IMR-90 (cell line): Measurements from ENCODE around the gene KLF11. TPM values are rescaled to one million over a fixed set of nuclear protein-coding genes. Genes with fewer than 3 reads are reported as not detected.

Experiments used
- ATAC-seq: fragments of 200-7000 bp; cut with Tn5 transposase; 2 replicates; pipeline ENCODE4 v1.9.1; 2020; ENCODE audit warnings: low read depth, mild to moderate bottlenecking, moderate library complexity
- BruUV-seq: library from RNA; stranded (reverse); fragments of 400-500 nt; replicated peaks from 2 replicates; lab custom pipeline; 2021; lab: Mats Ljungman, UMichigan
- CTCF ChIA-PET: fragments of 300-600 bp; formaldehyde crosslinking; extraction: SDS; loops from one replicate; lab custom pipeline; 2021; ENCODE audit warnings: antibody characterized with exemption; lab: Yijun Ruan, JAX
- POLR2A ChIA-PET: fragments of 300-600 bp; sonication (Branson Sonifier 250); formaldehyde crosslinking; loops from one replicate; lab custom pipeline; 2022; ENCODE audit warnings: antibody characterized with exemption; ENCODE audit not compliant: unreplicated experiment; lab: Charles Lee
- DNase-seq: peaks from one replicate; pipeline ENCODE4 v3.0.0; 2013
- H2AFZ ChIP-seq: replicated peaks from 2 replicates; pipeline ENCODE3; 2013; ENCODE audit warnings: low read length, mild to moderate bottlenecking; ENCODE audit not compliant: poor library complexity
- H2AK5ac ChIP-seq: 2 replicates; pipeline ENCODE4 v1.6.1; 2013; ENCODE audit warnings: low read depth, low read length, inconsistent platforms
- H2AK9ac ChIP-seq: replicated peaks from 2 replicates; pipeline ENCODE3; 2013; ENCODE audit warnings: mild to moderate bottlenecking, low read depth, low read length, moderate library complexity; ENCODE audit not compliant: poor library complexity
- H2BK120ac ChIP-seq: 2 replicates; pipeline ENCODE4 v1.6.1; 2013; ENCODE audit warnings: low read depth, low read length, inconsistent platforms
- H2BK15ac ChIP-seq: 3 replicates; pipeline ENCODE4 v1.6.1; 2013; ENCODE audit warnings: low read depth, low read length, inconsistent platforms
- H2BK20ac ChIP-seq: 2 replicates; pipeline ENCODE4 v1.6.1; 2013; ENCODE audit warnings: low read depth, mild to moderate bottlenecking, inconsistent platforms, low read length, moderate library complexity
- H2BK5ac ChIP-seq: 2 replicates; pipeline ENCODE4 v1.6.1; 2013; ENCODE audit warnings: mild to moderate bottlenecking, low read depth, low read length, inconsistent platforms; ENCODE audit not compliant: poor library complexity, severe bottlenecking
- H3K14ac ChIP-seq: replicated peaks from 2 replicates; pipeline ENCODE4 v1.6.1; 2013; ENCODE audit warnings: low read depth, low read length, inconsistent platforms
- H3K18ac ChIP-seq: 2 replicates; pipeline ENCODE4 v1.6.1; 2013; ENCODE audit warnings: low read depth, low read length, control low read depth
- H3K23ac ChIP-seq: 2 replicates; pipeline ENCODE4 v1.6.1; 2013; ENCODE audit warnings: low read depth, low read length, inconsistent platforms
- H3K27ac ChIP-seq: 2 replicates; pipeline ENCODE4 v1.5.1; 2013; ENCODE audit warnings: mild to moderate bottlenecking, control low read depth, low read length; ENCODE audit not compliant: insufficient read depth
- H3K27me3 ChIP-seq: 2 replicates; pipeline ENCODE4 v1.6.1; 2013; ENCODE audit warnings: low read length; ENCODE audit not compliant: control insufficient read depth, insufficient read depth
- H3K36me3 ChIP-seq: 2 replicates; pipeline ENCODE4 v1.6.1; 2013; ENCODE audit warnings: low read length, mixed read lengths; ENCODE audit not compliant: control insufficient read depth, insufficient read depth
- H3K4ac ChIP-seq: 2 replicates; pipeline ENCODE4 v1.6.1; 2013; ENCODE audit warnings: low read depth, low read length, inconsistent platforms
- H3K4me1 ChIP-seq: 2 replicates; pipeline ENCODE4 v1.6.1; 2013; ENCODE audit warnings: low read length, mixed read lengths; ENCODE audit not compliant: control insufficient read depth, insufficient read depth
- H3K4me2 ChIP-seq: 2 replicates; pipeline ENCODE4 v1.6.1; 2013; ENCODE audit warnings: low read depth, mild to moderate bottlenecking, control low read depth, low read length, moderate library complexity
- H3K4me3 ChIP-seq: 2 replicates; pipeline ENCODE4 v1.5.1; 2013; ENCODE audit warnings: low read depth, mild to moderate bottlenecking, control low read depth, low read length, moderate library complexity; ENCODE audit not compliant: insufficient read depth
- H3K56ac ChIP-seq: 2 replicates; pipeline ENCODE4 v1.6.1; 2013; ENCODE audit warnings: low read length, inconsistent platforms; ENCODE audit not compliant: insufficient read depth; ENCODE audit errors: extremely low read depth
- H3K79me1 ChIP-seq, 2 experiments: 2 replicates each; pipeline ENCODE4 v1.6.1; 2013; ENCODE audit warnings: low read length in 2 of 2, inconsistent platforms in 1 of 2, low read depth in 1 of 2
- H3K9ac ChIP-seq: 2 replicates; pipeline ENCODE4 v1.6.1; 2013; ENCODE audit warnings: low read depth, low read length, control low read depth
- H3K9me1 ChIP-seq: 2 replicates; pipeline ENCODE4 v1.6.1; 2013; ENCODE audit warnings: low read length, inconsistent platforms; ENCODE audit not compliant: insufficient read depth
- H3K9me3 ChIP-seq: 2 replicates; pipeline ENCODE4 v1.6.1; 2013; ENCODE audit warnings: low read length; ENCODE audit not compliant: control insufficient read depth, insufficient read depth
- H4K20me1 ChIP-seq: 2 replicates; pipeline ENCODE4 v1.6.1; 2013; ENCODE audit warnings: low read length, inconsistent platforms; ENCODE audit not compliant: insufficient read depth
- H4K5ac ChIP-seq: 2 replicates; pipeline ENCODE4 v1.6.1; 2013; ENCODE audit warnings: mild to moderate bottlenecking, low read depth, low read length, control low read depth
- H4K8ac ChIP-seq, 2 experiments: 2 replicates each; pipeline ENCODE4 v1.6.1; 2013; ENCODE audit warnings: low read depth in 2 of 2, low read length in 2 of 2, control low read depth in 1 of 2, inconsistent platforms in 1 of 2
- H4K91ac ChIP-seq: 2 replicates; pipeline ENCODE4 v1.6.1; 2013; ENCODE audit warnings: low read depth, low read length, inconsistent platforms; ENCODE audit not compliant: insufficient read depth
- BHLHE40 ChIP-seq: fragments of 150-350 bp; IDR thresholded peaks from 2 replicates; pipeline ENCODE4 v1.6.1; 2016; ENCODE audit warnings: mild to moderate bottlenecking, low read depth, low read length
- CEBPB ChIP-seq: IDR thresholded peaks from 2 replicates; pipeline ENCODE4 v1.6.1; 2012; ENCODE audit warnings: low read depth, low read length, improper control_type of control experiment
- CHD1 ChIP-seq: IDR thresholded peaks from 2 replicates; pipeline ENCODE4 v1.6.1; 2012; ENCODE audit warnings: low read depth, low read length, improper control_type of control experiment
- CTCF ChIP-seq: conservative IDR thresholded peaks from 2 replicates; pipeline ENCODE4 v1.5.1; 2012; ENCODE audit warnings: mild to moderate bottlenecking, low read depth, low read length, improper control_type of control experiment
- FOS ChIP-seq: fragments of 150-350 bp; IDR thresholded peaks from 2 replicates; pipeline ENCODE4 v1.6.1; 2016; ENCODE audit warnings: low read depth, low read length
- MAFK ChIP-seq: IDR thresholded peaks from 2 replicates; pipeline ENCODE4 v1.6.1; 2012; ENCODE audit warnings: low read depth, low read length, improper control_type of control experiment
- MXI1 ChIP-seq: IDR thresholded peaks from 2 replicates; pipeline ENCODE4 v1.6.1; 2012; ENCODE audit warnings: low read depth, mild to moderate bottlenecking, low read length, moderate library complexity, borderline replicate concordance
- POLR2A ChIP-seq: IDR thresholded peaks from 2 replicates; pipeline ENCODE4 v1.6.1; 2012; ENCODE audit warnings: mild to moderate bottlenecking, low read depth, low read length
- RAD21 ChIP-seq: IDR thresholded peaks from 2 replicates; pipeline ENCODE4 v1.6.1; 2012; ENCODE audit warnings: low read length, improper control_type of control experiment
- RCOR1 ChIP-seq: IDR thresholded peaks from 2 replicates; pipeline ENCODE4 v1.6.1; 2012; ENCODE audit warnings: mild to moderate bottlenecking, low read length, improper control_type of control experiment; ENCODE audit not compliant: insufficient replicate concordance
- RFX5 ChIP-seq: IDR thresholded peaks from 2 replicates; pipeline ENCODE4 v1.8.0; 2012; ENCODE audit warnings: low read depth, mild to moderate bottlenecking, low read length, moderate library complexity
- USF2 ChIP-seq: fragments of 150-350 bp; IDR thresholded peaks from 2 replicates; pipeline ENCODE4 v1.6.1; 2017; ENCODE audit warnings: mild to moderate bottlenecking, antibody characterized with exemption, low read length, low read depth
- WGBS, 2 experiments: methylation state at CpG; one replicate each; pipeline versions ENCODE4 v1.1.5 to v1.1.7; 2013; ENCODE audit warnings: missing lambda C conversion rate in 2 of 2; ENCODE audit not compliant: insufficient read length in 1 of 2; ENCODE audit errors: extremely low coverage in 2 of 2; 5-methylcytosine and 5-hydroxymethylcytosine counted together
- dilution Hi-C: fragments of 300-500 bp; cut with HindIII; formaldehyde crosslinking; loops from one replicate; pipeline ENCODE4 v1.14.3; 2018; ENCODE audit warnings: low sequenced_read_pairs; ENCODE audit not compliant: unreplicated experiment
- in situ Hi-C: fragments of 300-500 bp; cut with MboI; formaldehyde crosslinking; loops from 3 replicates; pipeline ENCODE4 v1.14.3; 2019; ENCODE audit warnings: low sequenced_read_pairs, inconsistent platforms, mixed read lengths
- intact Hi-C: fragments of 100-400 bp; cut with micrococcal nuclease; formaldehyde crosslinking; loops from 2 replicates; pipeline ENCODE4 v1.10.0; 2022
- polyA plus RNA-seq, 3 experiments: library from polyadenylated mRNA; depleted of rRNA; stranded (reverse); fragments of >200 nt; gene quantifications; 2 replicates each; pipeline ENCODE4 v1.2.3, GENCODE V29; 2012; ENCODE audit warnings: low replicate concordance in 1 of 3
- total RNA-seq: library from RNA; depleted of rRNA; stranded (reverse); fragments of >200 nt; gene quantifications from 2 replicates; pipeline ENCODE4 v1.2.3, GENCODE V29; 2012

The KLF11 gene
- total and polyA plus RNA-seq, 2 of the 4 experiments (the other 2 are of a cell fraction): 2.0 to 2.4 TPM

- no peak overlapping the region for H3K14ac ChIP-seq
- no peak overlapping the region for H3K23ac ChIP-seq
- H3K79me1 ChIP-seq: no peaks in the 10 kb centered on the region
- no peak overlapping the region for H3K4me2 ChIP-seq
- no peak overlapping the region for H4K5ac ChIP-seq
- H3K27me3 ChIP-seq: peaks cover 57% of the 10 kb centered on the region
- no peak overlapping the region for H3K56ac ChIP-seq
- TF ChIP-seq BHLHE40 (no peak), USF2 (no peak), POLR2A (no peak), CTCF (no peak), RAD21 (no peak), MAFK (no peak), CHD1 (no peak), CEBPB (no peak), MXI1 (no peak), RFX5 (no peak), RCOR1 (no peak), FOS (no peak)
- no peaks in the 10 kb centered on the region; the same call in 1 of the 2 replicates for H3K9me1 ChIP-seq
- 100% methylated on average over 1 of the region's 5 CpGs; no CpG with 5 or more reads in 1 of the 2 experiments for WGBS, 2 experiments
- H2BK15ac ChIP-seq: no peak overlapping the region
- no peak overlapping the region for H3K18ac ChIP-seq
- H4K91ac ChIP-seq: no peak overlapping the region
- no peak overlapping the region for H2AFZ ChIP-seq
- H2BK20ac ChIP-seq: no peak overlapping the region
- no peak overlapping the region for H2BK5ac ChIP-seq
- dilution Hi-C loops (no loop called here), intact Hi-C loops (loop anchor here (10.0 kb wide), 1 partner anchor 328 kb away; no protein-coding TSS in a partner anchor), in situ Hi-C loops (loop anchor here (5.0 to 10.0 kb wide), 2 partner anchors 355 to 588 kb away; no protein-coding TSS in a partner anchor)
- H3K9ac ChIP-seq: no peak overlapping the region
- BruUV-seq: no TSS peak
- no peak overlapping the region for H2AK5ac ChIP-seq
- peaks cover 6% of the 10 kb centered on the region; the same call in 1 of the 2 replicates for H4K20me1 ChIP-seq
- DNase-seq (no peak), ATAC-seq (no peak)
- H3K27ac ChIP-seq: no peak overlapping the region
- no peak overlapping the region for H2AK9ac ChIP-seq
- ChIA-PET POLR2A (no interaction called here), CTCF (interaction anchor here (1.5 kb wide), 1 partner anchor 20 kb away, joined by 5 read pairs; no protein-coding TSS in a partner anchor)
- no peak overlapping the region for H3K4me3 ChIP-seq
- no peaks in the 10 kb centered on the region for H3K9me3 ChIP-seq
- H4K8ac ChIP-seq: no peak overlapping the region
- no peak overlapping the region for H2BK120ac ChIP-seq
- H3K4me1 ChIP-seq: 0 out of 2 replicates have a peak, but pooled peaks cover 2% of the 10 kb centered on the region
- H3K36me3 ChIP-seq: no peaks in the 10 kb centered on the region
- H3K4ac ChIP-seq: no peak overlapping the region
Observed at GRCh38 chr2:10076988-10077527, 33.7 kb downstream of the KLF11 start.
